Ureter (tissue), 1 donor: ENCODE results near the gene SMOC2. TPM values are rescaled to one million over a fixed set of nuclear protein-coding genes. Genes with fewer than 3 reads are reported as not detected.

ENCODE experiments used
- DNase-seq: peaks from one replicate; pipeline ENCODE4 v3.0.0-alpha.2; 2020; ENCODE audit warnings: low spot score
- total RNA-seq: library from RNA; stranded (reverse); gene quantifications from one replicate; pipeline ENCODE4 v1.2.4, GENCODE V29; 2023
- donor health status: DM: yes; HTN: yes; CAD: no.

The SMOC2 gene
- total RNA-seq, 1 donor from 2014 or later, result 26.1 TPM

GRCh38 chr6:168415098-168415992 lies 25.6 kb upstream of the SMOC2 start:
- DNase-seq, result no peak

DNA sequence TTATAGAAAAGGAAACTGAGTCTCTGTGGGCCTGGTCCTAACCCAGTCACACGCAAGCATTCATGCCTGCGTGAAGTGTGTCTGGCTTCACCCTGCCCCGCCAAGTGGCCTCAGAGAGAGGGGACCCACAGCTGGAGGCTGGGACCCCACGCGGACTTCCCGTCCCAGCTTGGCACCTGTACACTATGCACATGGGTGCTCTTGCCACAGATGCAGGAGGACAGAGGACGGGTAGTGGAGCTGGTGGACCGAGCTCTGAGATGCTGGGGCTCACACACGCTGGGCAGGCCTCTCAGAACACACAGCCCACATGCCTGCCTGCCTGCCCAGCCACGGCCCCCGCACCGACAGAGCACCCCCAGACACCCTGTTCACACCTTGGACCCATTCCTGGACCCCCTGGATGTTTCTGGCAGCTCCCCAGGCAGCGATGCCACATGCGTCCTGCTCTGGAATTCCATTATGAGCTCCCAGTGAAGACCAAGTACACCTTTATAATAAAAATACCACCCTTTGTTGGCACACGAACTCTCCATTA lies 24.9 kb upstream of the SMOC2 start:
- no peak for DNase-seq

GRCh38 chr6:168416531-168416930 lies 24.5 kb upstream of the SMOC2 start:
- DNase-seq, result no peak

DNA sequence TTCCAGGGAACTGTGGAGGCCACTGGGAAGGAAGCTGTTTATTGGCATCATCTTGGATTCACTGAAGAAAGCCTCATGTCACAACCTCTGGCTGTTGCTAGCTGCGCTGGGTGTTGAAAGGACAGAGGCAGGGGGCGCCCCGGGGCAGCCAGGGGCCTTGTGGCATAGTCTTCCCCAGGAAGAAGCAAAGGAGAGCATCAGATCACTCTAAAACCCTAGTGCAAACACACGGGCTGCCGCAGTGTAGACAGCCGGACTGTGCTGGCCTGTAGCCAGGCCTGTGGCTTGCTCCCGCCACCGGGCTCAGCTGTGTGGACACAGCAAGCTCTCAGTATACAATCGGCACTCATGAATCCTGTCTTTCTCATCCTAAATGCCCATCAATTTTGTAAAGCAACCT lies 23.8 kb upstream of the SMOC2 start:
- no peak for DNase-seq

- no peak for DNase-seq
These were observed 23.1 kb upstream of the SMOC2 start for GRCh38 chr6:168417679-168418557.

GRCh38 chr6:168418711-168419121 lies 22.3 kb upstream of the SMOC2 start:
- DNase-seq, result no peak

DNA sequence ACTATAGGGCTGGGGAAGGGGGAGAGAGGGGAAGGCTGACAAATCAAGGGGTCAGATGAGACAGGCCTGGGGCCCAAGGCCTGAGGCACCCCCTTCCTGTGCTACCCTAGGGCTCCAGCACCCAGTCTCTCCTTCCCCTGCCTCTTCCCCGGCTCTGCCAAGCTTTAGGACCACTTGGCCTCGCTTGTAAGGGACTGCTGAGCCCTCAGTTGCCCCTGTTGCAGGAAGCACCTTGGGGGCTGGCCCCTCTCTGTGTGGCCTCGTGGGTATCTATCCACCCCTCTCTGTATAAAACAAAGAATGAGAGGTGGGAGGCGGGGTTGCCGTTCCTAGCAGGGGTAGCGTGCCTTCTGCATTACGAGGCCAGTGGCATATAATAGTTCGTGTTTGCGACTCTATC lies 21.4 kb upstream of the SMOC2 start:
- DNase-seq, result no peak

- no peak for DNase-seq
These were observed 20.9 kb upstream of the SMOC2 start for GRCh38 chr6:168420084-168420483.

- DNase-seq, result no peak
These were observed 20.3 kb upstream of the SMOC2 start for GRCh38 chr6:168420706-168421105.

DNA sequence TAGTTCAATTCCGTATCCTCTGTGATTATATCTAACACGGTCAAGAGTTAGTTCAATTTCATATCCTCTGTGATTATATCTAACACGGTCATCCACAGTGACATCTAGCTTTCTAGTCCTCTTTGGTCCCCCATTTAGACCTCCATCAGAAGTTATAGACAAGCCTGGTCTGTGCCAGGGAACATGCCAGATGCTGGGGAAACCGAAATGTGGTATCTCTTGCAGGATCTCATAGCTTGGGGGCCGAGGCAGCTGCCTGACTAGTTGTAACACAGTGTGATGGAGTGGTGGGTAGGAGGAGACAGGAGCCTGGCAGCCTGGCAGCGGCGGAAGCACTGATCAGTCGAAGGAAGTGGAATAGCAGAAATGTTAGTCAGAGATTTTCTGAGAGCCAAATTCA lies 13.8 kb upstream of the SMOC2 start:
- no peak for DNase-seq

DNA sequence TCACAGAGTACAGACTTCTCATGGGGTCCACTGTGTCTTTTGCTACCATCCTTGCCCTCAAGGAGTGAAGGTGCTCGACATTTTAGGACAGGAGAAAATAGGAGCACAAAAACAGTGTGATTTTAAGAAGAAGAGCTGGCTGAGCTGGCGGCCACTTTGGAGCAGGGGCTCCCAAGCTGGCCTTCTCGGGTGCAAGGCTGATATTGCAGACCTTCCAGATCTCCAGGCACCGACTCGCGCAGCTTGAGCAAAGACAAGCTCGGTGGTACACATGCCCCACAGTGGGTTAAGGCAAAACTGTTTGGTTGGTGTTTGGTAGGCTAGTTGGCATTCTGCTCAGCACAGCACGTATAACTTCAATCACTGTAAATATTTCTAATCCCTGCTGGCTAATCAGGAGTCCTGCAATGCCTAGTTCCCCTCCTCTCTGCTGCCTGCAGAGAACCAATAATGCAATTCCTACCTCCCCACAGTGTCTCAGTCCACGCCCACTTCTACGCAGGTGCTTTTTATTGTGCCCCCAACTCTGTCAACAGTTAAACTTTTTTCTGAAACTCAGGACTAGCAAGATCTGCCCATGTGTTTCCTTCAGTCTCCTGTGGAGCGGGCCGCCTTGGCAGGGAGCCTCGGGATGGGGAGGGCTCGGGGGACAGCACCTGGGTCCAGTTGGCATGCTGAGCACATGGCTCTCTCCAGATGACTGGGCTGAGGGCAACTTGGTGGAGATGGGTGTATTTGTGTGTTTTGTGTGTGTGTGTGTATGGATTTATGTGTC lies 12.7 kb upstream of the SMOC2 start:
- no peak for DNase-seq

GRCh38 chr6:168428863-168429262 lies 12.1 kb upstream of the SMOC2 start:
- no peak for DNase-seq

DNA sequence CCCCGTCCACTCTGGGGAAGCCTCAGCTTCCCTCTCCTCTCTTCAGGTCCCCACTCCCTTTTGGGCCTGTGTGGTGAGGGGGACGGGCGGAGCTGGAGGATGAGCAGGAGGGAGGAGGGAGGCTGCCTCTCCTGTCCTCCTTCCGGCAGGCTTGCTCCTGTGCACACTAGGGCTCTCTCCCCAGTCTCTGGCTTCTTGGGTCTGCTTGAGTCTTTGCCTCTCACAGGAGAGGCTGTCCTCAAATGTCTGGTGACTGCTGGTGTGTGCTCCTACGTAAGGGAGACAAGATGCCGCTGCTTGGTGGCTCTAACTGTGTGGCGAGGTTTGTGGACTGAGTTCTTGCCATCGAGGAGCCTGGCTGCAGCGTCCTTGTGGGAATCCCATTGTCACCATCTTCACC lies 8.8 kb upstream of the SMOC2 start:
- DNase-seq, result no peak

DNA sequence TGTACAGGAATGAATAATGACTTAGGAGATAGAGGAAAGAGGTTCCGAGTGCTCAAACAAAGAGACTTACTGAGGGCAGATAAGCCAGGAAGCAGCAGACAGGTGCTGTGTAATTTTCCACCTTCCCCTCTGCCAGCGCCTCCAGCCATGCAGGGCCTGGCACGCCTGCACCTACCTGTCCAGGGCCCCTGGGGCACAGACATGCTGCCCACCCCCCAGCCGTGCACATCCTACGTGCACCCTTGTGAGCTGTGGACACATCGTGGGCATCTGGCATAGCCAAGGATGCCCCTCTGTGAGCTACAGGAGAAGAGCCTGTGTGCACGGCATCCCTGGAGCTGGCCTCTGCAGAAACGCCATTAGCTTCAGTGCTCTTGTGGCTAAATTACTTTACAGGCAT lies 7.1 kb upstream of the SMOC2 start:
- no peak for DNase-seq

GRCh38 chr6:168434505-168434904 lies 6.5 kb upstream of the SMOC2 start:
- no peak for DNase-seq

- DNase-seq, result no peak
These were observed 3.2 kb upstream of the SMOC2 start for GRCh38 chr6:168437751-168438150.

GRCh38 chr6:168438783-168439520 lies 2.0 kb upstream of the SMOC2 start:
- DNase-seq, result no peak

DNA sequence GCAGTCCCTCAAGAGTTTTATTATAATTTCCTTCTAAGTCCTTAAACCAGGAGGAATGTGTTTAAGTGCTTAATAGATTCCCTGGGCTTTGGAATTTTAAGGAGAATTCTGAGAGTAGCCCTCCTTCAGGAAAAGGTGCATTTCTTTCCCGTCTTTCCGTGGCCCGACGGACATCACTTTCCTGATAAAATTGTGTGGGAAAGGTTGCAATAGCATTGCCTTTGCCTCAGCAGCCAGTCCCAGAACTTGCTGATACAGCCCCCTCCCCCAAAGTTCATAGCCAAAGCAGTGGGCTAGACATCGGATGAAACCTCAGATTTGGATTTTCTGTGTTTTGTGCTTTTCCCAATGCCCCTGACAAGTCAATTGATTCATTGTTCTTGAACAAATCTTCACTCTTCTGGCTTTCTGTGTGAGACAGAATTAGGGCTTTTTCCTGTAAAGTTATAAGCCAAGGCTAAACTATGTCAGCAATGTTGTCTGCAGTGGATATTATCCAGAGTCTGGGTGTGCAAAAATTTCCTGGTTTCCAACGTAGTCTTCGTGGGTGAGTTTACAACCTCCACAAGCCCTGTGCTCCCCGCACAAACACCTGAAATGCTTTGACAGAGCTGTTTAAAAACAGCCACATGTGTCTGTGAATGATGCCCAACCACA lies 1.1 kb upstream of the SMOC2 start:
- no peak for DNase-seq

DNA sequence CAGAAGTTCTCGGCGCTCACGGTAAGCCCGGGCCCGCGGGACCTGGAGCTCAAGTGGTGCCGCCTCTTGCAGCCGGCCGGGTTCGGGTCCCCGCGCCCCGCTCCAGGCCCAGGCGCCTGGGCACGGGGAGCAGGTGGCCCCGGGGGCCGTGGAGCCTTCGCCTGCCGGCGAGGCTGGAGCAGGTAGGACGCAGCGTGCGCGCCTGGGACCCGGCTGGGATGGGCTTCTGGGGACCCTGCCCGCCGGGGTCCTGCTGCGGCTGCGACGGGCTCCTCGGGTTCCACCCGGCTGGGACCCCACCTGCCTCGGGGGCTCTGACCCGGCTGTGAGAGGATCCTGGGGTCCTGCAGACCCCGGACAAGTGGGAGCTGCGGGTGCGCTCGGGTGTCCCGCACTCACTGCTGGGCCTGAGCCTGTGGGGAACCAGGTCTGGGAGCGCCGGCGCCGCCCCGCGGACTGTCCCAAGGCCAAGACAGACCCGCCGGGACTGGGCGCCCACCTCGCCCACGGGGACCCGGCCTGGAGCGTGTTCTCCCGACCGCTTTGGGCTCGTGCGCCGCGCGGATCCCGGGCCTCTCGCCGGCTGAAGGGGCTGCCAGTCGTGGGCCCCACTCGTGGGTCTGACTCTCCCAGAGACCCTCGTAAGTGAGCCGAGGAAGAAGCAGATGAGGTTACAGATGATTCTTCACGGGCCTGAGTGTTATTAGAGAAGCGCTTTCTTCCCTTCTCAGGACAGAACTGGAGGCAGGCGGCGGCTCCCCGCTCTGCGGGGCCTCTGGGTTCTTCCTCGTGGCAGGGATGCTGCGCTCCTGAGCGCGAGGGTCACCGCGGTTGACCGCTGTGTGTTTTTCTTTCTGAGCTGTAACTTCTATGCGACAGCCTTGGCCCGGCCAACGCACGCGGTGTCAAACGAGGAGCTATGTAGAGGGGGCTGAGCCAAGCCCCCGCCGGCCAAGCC lies 729 bp downstream of the SMOC2 start:
- no peak for DNase-seq
